Femur (tissue), 1 donor: ENCODE results near the gene PFDN6.
A peak's percentile ranks its signal among the peaks of the same experiment; 100 is the strongest.
"Not testable (repeated sequence)": the region's sequence is repeated elsewhere in the genome, so short reads cannot be mapped to it uniquely, and the experiment has no call there.

Experiments used
- DNase-seq: peaks from one replicate; pipeline ENCODE4 v3.0.0-alpha.2; 2017

The PFDN6 gene

DNA sequence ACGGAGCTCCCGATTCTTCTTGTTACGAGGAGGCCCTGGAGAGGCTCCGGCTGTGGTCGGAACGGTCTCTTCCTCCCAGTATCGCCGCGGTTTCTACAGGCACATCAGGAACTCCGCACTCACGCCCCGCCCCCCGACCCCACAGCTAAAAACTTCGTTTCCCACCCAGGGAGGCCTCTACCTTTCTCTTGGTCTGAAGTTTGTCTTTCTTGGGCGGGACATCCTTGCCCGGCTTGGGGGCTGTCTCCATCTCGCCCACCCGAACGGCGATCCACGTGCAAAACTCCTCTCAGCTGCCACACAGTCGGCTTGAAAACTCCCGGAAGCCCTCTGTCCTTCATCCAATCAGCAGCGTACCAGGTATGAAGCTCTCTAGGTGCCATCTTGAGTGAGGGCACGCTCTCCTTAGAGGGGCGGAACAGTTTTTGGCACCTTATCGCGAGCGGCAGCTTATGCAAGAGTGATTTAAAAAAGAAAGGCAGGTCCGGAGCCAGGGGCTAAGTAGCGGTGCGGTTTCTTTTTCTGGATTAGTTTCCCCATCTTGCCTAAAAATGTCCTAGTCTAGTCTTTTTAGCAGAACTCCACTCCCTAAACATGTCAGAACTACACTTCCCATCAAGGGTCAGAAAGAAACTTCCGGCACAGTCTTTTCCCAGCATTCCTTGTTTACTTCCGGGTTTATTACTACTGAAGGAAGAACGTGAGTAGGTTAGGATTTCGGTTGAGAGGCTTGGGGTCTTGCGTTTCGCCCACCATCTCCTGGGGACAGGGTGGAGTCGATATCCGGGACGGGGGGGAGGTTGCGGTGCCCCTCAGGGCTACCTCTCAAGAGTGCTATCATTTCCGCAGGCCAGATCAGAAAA, at the start of gene PFDN6, which contains the start of gene WDR46:
TSS of gene PFDN6 (plus strand) at position 681 of the 863 bp plus-strand sequence. CDS start 256 bp downstream, outside the sequence.
TSS of gene WDR46 (minus strand) at position 319 of the 863 bp plus-strand sequence. CDS start at position 250, 69 bp downstream.
- DNase-seq: peak; percentile 91

DNA sequence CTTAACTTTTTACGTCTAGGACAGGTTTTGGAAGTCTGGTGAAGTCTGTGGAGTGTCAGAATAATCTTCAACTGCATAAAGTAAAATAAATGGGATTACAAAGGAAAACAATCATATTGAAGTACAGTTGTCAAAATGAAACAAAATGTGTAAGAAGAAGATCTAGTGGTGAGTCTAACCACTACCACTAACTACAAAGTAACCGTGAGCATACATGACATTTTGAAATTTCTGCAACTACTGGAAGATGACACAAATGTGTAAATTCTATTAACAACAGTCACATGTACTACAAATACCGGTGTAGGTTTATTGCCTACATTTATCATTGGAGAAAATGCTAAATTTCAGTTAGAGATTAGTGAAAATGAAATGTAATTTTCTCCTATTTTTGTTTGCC, 47.4 kb upstream of the PFDN6 start:
- no peak for DNase-seq

DNA sequence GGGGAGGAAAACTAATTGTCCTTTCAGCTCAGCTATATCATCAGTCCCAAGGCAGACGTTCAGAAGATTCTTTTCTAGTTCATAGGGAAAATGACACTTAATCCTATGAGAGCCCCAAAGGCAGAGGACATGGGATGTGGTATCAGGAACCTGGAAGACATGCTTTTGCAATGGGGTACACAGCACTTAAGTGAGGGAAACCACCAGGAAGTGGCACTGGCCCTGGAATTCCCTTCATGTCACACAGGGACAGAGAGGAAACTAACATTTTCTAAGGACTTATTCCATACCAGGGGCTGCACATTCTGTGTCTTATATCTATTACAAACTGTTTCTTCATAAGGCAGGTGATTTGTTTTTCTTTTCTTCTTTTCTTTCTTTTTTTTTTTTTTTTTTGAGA, 45.9 kb upstream of the PFDN6 start:
- DNase-seq: no peak

GRCh38 chr6:33247977-33248642, 41.3 kb upstream of the PFDN6 start:
- peak; percentile 92 for DNase-seq

DNA sequence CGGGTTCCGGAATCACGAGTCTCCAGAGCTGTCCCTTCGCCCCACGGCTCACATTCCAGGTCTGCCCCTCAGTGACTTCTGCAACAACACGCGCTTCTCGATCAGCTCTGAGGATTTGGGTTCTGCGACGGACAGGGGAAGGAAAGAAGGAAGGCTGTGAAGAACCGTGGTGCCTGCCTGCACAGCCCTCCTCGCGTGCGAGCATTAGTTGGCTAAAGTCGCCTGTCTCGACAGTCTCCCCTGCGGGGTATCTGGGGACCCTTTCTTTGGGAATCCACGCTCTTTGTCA, 40.8 kb upstream of the PFDN6 start:
- DNase-seq: peak; percentile 61

DNA sequence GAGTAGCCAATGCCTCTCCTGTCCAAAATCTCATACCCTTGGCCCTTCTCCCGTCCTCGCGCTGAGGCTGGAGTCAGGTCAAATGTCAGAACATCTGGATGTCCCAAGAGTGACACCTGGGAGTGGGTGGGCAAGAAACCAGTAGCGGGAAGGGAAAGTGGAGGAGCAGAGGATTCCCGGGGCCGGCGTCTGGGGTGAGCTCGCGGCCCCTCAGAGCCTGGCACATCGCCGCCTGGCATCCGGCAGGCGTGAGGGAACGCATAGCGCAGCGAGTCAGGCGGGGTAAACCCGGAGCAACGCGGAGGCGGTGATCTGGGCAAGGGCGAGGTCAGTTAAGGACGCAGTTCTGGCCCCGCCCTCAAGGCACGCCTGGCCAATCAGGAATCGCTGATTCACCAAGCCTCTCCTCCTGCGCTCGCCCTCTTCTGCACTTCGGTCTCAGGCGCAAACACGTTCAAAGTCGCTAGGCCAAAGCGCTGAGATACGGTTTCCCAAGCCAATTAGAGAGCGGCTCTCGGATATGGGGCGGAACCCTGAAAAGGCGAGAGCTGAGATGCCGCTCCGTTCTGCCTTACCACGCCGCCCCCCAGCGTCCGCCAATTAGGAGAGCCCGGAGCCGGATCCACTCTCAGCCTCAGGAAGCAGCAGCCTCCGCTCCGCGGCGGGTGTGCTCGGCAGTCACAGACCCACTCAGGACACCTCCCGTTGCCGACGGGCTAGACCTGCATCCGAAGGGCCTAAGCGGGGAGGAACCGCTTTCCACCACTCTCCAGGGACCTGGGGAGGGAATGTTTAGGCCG, 40.3 kb upstream of the PFDN6 start:
- DNase-seq: peak; percentile 98

DNA sequence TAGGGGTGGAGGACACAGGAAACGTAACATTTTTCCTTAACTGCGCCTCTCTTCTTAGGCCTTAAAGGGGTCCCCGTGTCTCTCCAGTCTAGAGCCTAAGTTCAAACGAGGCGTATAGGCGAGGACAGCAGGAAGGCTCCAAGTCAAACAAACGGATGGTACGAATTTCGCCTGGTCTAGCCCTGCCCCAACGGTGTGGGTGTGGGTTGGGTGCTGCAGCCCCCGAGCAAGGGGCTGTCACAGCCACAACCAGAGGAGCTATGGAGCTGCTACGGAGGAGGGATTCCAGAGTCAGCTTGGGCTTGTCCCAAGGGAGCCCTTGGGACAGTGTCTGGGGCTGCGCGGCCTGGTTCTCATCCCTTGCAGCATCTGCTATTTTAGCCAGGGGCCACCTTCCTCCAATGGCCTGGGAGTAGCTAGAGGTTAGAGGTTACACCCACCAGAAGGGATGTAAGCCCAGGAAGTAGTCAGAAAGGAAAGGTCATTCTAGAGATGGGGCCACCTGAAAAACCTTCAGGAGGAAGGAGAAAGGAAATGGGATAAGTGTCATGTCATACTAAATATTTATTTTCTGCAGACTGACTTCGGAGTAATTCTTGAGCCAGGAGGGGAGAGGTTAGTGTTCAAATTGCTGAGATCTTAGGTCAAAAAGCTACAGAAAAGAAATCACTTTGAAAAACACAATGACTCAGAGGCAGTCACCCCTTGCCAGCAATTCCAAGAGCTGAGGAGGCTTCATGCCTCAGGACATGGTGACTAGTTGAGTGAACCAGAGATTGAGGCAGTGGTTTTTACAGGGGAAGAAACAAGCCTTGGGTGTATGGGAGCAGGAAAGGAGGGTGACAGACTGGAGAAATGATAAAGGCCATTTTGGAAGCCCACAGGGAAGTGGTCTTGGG, 39.4 kb upstream of the PFDN6 start:
- DNase-seq: peak; percentile 29

GRCh38 chr6:33250731-33251130, 38.7 kb upstream of the PFDN6 start:
- no peak for DNase-seq

GRCh38 chr6:33251395-33252012, 37.9 kb upstream of the PFDN6 start:
- no peak for DNase-seq

DNA sequence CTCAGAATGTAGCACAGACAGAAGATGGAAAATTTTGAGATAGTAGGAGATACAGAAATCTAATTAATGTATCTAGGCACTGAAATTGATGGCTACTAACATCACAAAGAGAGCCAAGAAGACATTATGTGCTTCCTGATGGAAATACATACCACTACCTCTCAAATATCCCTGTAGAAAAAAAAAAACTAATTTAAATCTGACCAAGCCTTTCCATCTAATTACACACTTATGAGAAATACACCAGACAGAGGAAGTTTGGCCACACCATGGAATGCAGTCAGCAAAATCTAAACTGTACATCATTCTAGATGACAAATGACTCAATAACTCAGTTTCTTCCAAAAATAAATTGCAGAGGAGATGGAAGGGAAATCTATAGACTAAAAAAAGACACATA, 36.6 kb upstream of the PFDN6 start:
- no peak for DNase-seq

DNA sequence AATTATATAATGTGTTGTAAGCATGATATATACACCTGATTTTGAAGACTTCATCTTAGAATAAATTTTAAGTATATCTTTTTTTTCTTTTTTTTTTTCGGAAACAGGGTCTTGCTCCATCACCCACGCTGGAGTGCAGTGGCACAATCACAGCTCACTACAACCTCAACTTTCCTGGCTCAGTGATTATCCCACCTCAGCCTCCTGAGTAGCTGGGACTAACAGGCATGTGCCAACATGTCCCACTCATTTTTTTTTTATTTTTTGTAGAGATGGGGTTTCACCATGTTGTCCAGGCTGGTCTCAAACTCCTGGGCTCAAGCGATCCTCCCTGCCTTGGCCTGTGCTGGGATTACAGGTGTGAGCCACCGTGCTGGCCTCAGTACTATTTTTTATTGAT, 34.8 kb upstream of the PFDN6 start:
- DNase-seq: no peak

DNA sequence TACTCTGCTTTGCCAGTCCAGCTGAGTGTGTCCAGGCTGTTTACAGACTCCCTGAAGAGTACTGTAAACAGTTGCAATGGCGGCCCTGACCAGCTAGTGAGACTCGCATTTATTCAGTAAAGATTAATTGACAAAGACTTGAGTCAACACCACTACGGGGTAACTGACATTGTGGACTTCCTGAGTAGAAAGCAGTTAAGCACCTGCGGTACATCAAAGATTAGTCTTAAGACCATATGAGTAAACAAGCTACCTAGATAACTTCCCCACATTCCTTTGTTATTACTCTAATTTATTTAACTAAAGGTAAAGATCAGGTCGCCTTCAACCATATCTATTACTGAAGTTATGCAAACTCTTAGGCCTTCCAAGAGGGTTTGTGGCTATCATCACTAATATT, 30.4 kb upstream of the PFDN6 start:
- DNase-seq: no peak

- not testable (repeated sequence) for DNase-seq
Measured at GRCh38 chr6:33262490-33262889, 26.9 kb upstream of the PFDN6 start.

DNA sequence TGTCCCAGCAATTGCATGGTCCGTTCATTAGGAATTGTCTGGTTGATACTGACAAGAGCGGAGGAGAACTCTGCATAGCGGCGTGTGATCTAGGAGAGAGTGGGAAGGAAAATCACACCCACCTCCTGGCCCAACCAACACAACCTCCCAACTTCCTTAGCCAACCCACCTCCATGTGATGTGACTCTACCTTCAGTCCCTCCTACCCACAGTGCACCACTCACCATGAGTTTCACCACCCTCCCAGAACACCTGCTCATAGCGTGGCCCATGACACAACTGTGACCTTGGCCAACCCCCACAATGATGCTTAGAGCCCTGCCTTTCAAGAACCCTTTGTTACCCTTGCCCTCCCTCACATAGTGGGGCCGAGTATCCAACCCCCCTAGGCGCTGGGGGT, 25.4 kb upstream of the PFDN6 start:
- DNase-seq: no peak

GRCh38 chr6:33271117-33271467, 18.3 kb upstream of the PFDN6 start:
- no peak for DNase-seq

DNA sequence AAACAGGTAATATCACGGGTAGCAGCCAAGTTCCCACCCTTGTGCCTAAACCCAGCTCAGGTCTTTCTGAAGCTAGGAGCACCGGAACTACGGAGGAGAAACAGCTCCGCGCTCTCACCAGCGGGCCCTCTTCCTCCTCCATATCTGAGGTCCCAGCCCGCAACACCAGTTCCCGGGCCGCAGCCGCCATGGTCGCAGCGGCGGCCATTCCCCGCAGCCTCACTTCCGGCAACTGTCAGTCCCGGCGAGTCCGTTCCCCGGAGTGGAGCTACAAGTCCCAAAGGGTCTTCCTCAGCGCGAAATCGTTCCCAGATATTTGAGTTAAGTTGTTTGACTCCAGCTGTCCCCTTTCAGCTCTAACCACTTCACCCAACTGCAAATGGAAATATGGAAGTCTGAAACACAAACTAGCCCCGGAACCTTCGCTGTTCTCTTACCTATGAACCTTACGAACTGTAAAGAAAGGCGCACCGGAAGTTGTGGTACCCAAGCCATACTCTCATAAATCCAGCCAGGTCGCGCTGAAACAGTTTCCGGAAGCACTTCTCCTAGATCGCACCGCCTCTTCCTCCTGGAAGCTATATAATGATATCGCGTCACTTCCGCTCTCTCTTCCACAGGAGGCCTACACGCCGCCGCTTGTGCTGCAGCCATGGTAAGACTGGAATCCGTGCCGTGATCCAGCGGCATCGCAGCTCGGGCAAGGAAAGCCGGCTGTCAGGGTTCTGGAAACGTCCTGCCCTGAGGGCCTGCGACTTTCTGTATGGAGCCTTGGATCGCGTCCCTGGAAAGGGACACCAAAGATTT, 17.7 kb upstream of the PFDN6 start, which contains the start of the genes RPS18 and VPS52:
TSS of gene RPS18 (plus strand) at position 608 of the 807 bp plus-strand sequence. CDS start at position 653, 45 bp downstream.
TSS of gene VPS52 (minus strand) at position 409 of the 807 bp plus-strand sequence. CDS start at position 208, 201 bp downstream.
- peak; percentile 97 for DNase-seq

- DNase-seq: no peak
Measured at GRCh38 chr6:33272275-33273128, 16.9 kb upstream of the PFDN6 start.

- DNase-seq: no peak
Measured at GRCh38 chr6:33273129-33273923, 16.1 kb upstream of the PFDN6 start.
